ENCODE results near the gene KSR2. TPM values are rescaled to one million over a fixed set of nuclear protein-coding genes. Genes with fewer than 3 reads are reported as not detected.

The KSR2 gene
- total and polyA plus RNA-seq, 2 donors (not counting 3 experiments of a cell fraction or from before 2014, with no cell fraction given) = 2.1 to 5.2 TPM

DNA sequence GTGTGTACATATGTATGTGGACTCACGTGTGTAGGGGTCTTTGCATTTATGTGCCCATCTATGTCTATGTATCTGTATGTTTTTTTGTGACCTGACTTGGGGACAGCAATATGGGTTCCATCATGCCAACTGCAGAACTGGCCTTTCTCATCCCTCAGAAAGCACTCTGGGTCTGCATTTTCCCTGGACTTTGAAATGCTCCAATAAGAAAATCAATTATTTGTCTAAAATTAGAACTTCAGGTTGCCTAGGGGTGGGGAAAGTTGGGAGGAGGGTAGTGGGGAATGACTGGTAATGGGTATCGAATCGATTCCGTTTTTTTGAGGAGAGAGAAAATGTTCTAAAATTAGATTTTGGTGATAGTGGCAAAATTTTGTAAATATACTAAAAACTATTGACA lies 466.6 kb downstream of the KSR2 start:
- TF ChIP-seq MYC (IDR thresholded peaks at IDR 0.05; ENCODE audit: low read depth, low read length) (no peak), POLR2AphosphoS5 (IDR thresholded peaks at IDR 0.05; ENCODE audit: insufficient read depth, low read depth, low read length) (no peak), JUN (IDR thresholded peaks at IDR 0.05; ENCODE audit: borderline replicate concordance, insufficient read depth, insufficient read length, low read depth) (no peak), GATA2 (IDR thresholded peaks at IDR 0.05; ENCODE audit: insufficient read depth, insufficient read length, low read depth, low read length) (no peak), FOS (IDR thresholded peaks at IDR 0.05; ENCODE audit: borderline replicate concordance, insufficient read depth, low read length) (no peak), POLR2A (IDR thresholded peaks at IDR 0.05; ENCODE audit: low read depth, low read length) (no peak), EZH2 (IDR thresholded peaks at IDR 0.05; ENCODE audit: borderline replicate concordance, low read depth, low read length, severe bottlenecking) (no peak)
- TF ChIP-seq, protein P1, sequence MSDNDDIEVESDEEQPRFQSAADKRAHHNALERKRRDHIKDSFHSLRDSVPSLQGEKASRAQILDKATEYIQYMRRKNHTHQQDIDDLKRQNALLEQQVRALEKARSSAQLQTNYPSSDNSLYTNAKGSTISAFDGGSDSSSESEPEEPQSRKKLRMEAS (IDR thresholded peaks at IDR 0.05; ENCODE audit: insufficient read depth, insufficient read length) = no peak
- TF ChIP-seq, protein P2, sequence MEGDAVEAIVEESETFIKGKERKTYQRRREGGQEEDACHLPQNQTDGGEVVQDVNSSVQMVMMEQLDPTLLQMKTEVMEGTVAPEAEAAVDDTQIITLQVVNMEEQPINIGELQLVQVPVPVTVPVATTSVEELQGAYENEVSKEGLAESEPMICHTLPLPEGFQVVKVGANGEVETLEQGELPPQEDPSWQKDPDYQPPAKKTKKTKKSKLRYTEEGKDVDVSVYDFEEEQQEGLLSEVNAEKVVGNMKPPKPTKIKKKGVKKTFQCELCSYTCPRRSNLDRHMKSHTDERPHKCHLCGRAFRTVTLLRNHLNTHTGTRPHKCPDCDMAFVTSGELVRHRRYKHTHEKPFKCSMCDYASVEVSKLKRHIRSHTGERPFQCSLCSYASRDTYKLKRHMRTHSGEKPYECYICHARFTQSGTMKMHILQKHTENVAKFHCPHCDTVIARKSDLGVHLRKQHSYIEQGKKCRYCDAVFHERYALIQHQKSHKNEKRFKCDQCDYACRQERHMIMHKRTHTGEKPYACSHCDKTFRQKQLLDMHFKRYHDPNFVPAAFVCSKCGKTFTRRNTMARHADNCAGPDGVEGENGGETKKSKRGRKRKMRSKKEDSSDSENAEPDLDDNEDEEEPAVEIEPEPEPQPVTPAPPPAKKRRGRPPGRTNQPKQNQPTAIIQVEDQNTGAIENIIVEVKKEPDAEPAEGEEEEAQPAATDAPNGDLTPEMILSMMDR (IDR thresholded peaks at IDR 0.05; ENCODE audit: extremely low read depth in 1 of 2, insufficient read depth in 1 of 2, low read depth in 1 of 2, low read length in 2 of 2) = no peak
- POLR2A ChIA-PET = no interaction called here
- dilution Hi-C loops (cut with MboI; ENCODE audit: extremely low pct_ligation_motif_present, low sequenced_read_pairs) (no loop called here), intact Hi-C loops (cut with micrococcal nuclease) (no loop called here)
- no peak overlapping the region for H2AFZ ChIP-seq (ENCODE audit: low read depth, low read length)
- DNase-seq (ENCODE audit: low read depth, low spot score) (no peak), FAIRE-seq (no peak)
- H3K9ac ChIP-seq (replicated peaks; ENCODE audit: extremely low read depth, insufficient read depth, low read length) = no peak overlapping the region
- CTCF ChIA-PET = no interaction called here
- no peak overlapping the region for H3K27ac ChIP-seq (ENCODE audit: insufficient read depth, low read depth, low read length)
- no peak overlapping the region for H3K4me2 ChIP-seq (ENCODE audit: insufficient read depth, low read length)
- no TSS peak for BruUV-seq (replicated peaks)
- H3K36me3 ChIP-seq (ENCODE audit: control insufficient read depth in 2 of 2, extremely low read depth in 1 of 2, insufficient read depth in 2 of 2, low read length in 2 of 2) = no peaks in the 10 kb centered on the region
- H3K4me3 ChIP-seq (replicated peaks in 1 of 3; ENCODE audit: insufficient read depth in 1 of 3, low read depth in 1 of 3, low read length in 3 of 3) = no peak overlapping the region
- H3K9me1 ChIP-seq (replicated peaks; ENCODE audit: control insufficient read depth, extremely low read depth, insufficient read depth, low read length) = no peaks in the 10 kb centered on the region
- H3K9me3 ChIP-seq (replicated peaks; ENCODE audit: control insufficient read depth, insufficient read depth, low read length) = no peaks in the 10 kb centered on the region
- H4K20me1 ChIP-seq (replicated peaks; ENCODE audit: control insufficient read depth, extremely low read depth, insufficient read depth, low read length) = no peaks in the 10 kb centered on the region
- H3K27me3 ChIP-seq (ENCODE audit: control insufficient read depth in 2 of 2, insufficient read depth in 2 of 2, low read length in 2 of 2) = no peaks in the 10 kb centered on the region
- no peaks in the 10 kb centered on the region for H3K79me2 ChIP-seq (ENCODE audit: control insufficient read depth, insufficient read depth, low read length)
- H3K4me1 ChIP-seq (ENCODE audit: control insufficient read depth, extremely low read depth, insufficient read depth, low read length) = no peaks in the 10 kb centered on the region

Measured in endothelial cell of umbilical vein (primary cell).